HepG2 (cell line): ENCODE data around the gene HOXD3. TPM values are rescaled to one million over a fixed set of nuclear protein-coding genes. Genes with fewer than 3 reads are reported as not detected.

ENCODE experiments used
- ESRRA ChIP-seq: sonication (generic); formaldehyde crosslinking; IDR thresholded peaks from 2 replicates; pipeline ENCODE4 v1.5.1; 2020; ENCODE audit warnings: mild to moderate bottlenecking, low read depth, missing genetic modification reagents
- RAD51 ChIP-seq: fragments of 450-650 bp; IDR thresholded peaks from 2 replicates; pipeline ENCODE4 v1.6.1; 2016; ENCODE audit warnings: borderline replicate concordance
- RBAK ChIP-seq: sonication (generic); formaldehyde crosslinking; IDR thresholded peaks from 2 replicates; pipeline ENCODE4 v1.5.1; 2020; ENCODE audit warnings: mild to moderate bottlenecking, missing genetic modification reagents
- ZFP90 ChIP-seq: sonication (generic); formaldehyde crosslinking; IDR thresholded peaks from 2 replicates; pipeline ENCODE4 v1.8.0; 2022; ENCODE audit warnings: missing genetic modification reagents, mild to moderate bottlenecking, inconsistent platforms, borderline replicate concordance
- ZNF720 ChIP-seq: sonication (generic); formaldehyde crosslinking; IDR thresholded peaks from 2 replicates; pipeline ENCODE4 v1.4.0; 2020; ENCODE audit warnings: missing genetic modification reagents
- polyA plus RNA-seq, 8 experiments: library from polyadenylated mRNA; depleted of rRNA in 3 of 8; stranded (reverse) in 7 of 8; unstranded in 1 of 8; fragments of >200 nt; fragmentation: Illumina TruSeq in 4 of 8; extraction: Trizol in 4 of 8; gene quantifications; 2 replicates each; pipeline versions ENCODE4 v1.2.1 to v1.2.3, GENCODE V29; 2011 to 2016; ENCODE audit warnings: low read depth in 4 of 8, missing spikeins in 1 of 8, mixed read lengths in 1 of 8; ENCODE audit not compliant: insufficient read depth in 1 of 8
- total RNA-seq, 5 experiments: library from RNA; depleted of rRNA; stranded (reverse); fragments of >200 nt; fragmentation: Illumina TruSeq; extraction: Trizol; gene quantifications; 2 replicates each; pipeline ENCODE4 v1.2.3, GENCODE V29; 2016; ENCODE audit warnings: low read depth in 1 of 5
- TF ChIP-seq, protein P1 (sequence below), 2 experiments: sonication (generic) in 1 of 2; formaldehyde crosslinking in 1 of 2; IDR thresholded peaks; 2 replicates each; pipeline versions ENCODE4 v1.6.1 to v1.9.0; 2014 to 2022; ENCODE audit warnings: antibody characterized with exemption in 1 of 2, borderline replicate concordance in 1 of 2, inconsistent platforms in 1 of 2, low read depth in 1 of 2, missing genetic modification reagents in 1 of 2
- TF ChIP-seq, protein P2 (sequence below): sonication (generic); formaldehyde crosslinking; IDR thresholded peaks from 2 replicates; pipeline ENCODE4 v1.5.1; 2020; ENCODE audit warnings: mild to moderate bottlenecking, missing genetic modification reagents
- TF ChIP-seq, protein P3 (sequence below): sonication (generic); formaldehyde crosslinking; IDR thresholded peaks from 2 replicates; pipeline ENCODE4 v1.9.0; 2021; ENCODE audit warnings: missing genetic modification reagents, mild to moderate bottlenecking, borderline replicate concordance
- TF ChIP-seq, protein P4 (sequence below): sonication (generic); formaldehyde crosslinking; conservative IDR thresholded peaks from 2 replicates; pipeline ENCODE4 v1.4.0; 2020; ENCODE audit warnings: missing genetic modification reagents
- TF ChIP-seq, protein P5 (sequence below): sonication (generic); formaldehyde crosslinking; IDR thresholded peaks from 2 replicates; pipeline ENCODE4 v1.4.0; 2020; ENCODE audit warnings: missing genetic modification reagents

The HOXD3 gene
- total and polyA plus RNA-seq, 2 of the 13 experiments (the other 11 are each of a cell fraction or from before 2014, with no cell fraction given): 0.05 to 0.09 TPM

DNA sequence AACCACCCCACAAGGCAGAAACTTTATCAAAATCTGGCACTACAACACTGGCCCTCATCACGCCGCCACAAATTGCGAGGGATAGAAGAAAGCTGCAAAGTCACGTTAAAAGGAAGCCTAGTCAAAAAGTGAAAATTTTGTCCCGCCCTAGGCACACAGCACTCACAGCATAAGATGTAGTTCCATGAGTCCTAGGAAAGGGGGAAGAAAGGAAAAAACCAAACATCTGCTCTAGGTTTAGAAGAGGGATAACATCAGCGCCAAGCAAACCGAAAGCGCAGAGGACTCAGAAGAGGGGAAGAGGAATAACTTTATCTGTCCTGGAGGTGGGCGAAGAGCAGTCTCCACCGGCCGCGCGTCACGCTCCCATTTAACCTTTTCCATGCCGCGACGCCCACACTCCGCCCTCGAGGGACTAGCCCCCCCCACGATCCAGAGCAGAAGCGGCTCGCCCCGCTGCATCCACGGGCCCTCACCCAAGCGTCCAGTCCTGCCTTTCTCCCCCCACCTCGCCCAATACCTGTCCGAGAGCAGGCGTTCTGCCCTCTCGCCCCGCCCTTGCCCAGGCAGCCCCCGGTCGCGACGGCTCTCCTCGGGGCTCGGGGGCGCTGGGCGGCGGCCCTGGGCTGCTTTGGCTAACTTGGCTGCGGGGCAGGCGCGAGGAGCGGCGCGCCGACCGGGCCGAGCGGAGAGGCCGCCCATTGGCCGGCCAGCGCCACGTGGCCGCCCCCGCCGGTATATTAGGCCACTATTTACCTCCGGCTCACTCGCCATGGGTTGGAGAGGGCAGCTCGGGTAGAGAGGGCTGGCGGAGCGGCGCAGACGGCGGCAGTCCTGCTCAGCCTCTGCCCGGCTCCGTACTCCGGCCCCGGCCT, 31.0 kb downstream of the HOXD3 start, which contains the start of gene HOXD1 (continued):
- TF ChIP-seq, protein P1, sequence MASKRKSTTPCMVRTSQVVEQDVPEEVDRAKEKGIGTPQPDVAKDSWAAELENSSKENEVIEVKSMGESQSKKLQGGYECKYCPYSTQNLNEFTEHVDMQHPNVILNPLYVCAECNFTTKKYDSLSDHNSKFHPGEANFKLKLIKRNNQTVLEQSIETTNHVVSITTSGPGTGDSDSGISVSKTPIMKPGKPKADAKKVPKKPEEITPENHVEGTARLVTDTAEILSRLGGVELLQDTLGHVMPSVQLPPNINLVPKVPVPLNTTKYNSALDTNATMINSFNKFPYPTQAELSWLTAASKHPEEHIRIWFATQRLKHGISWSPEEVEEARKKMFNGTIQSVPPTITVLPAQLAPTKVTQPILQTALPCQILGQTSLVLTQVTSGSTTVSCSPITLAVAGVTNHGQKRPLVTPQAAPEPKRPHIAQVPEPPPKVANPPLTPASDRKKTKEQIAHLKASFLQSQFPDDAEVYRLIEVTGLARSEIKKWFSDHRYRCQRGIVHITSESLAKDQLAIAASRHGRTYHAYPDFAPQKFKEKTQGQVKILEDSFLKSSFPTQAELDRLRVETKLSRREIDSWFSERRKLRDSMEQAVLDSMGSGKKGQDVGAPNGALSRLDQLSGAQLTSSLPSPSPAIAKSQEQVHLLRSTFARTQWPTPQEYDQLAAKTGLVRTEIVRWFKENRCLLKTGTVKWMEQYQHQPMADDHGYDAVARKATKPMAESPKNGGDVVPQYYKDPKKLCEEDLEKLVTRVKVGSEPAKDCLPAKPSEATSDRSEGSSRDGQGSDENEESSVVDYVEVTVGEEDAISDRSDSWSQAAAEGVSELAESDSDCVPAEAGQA (IDR thresholded peaks at IDR 0.05; ENCODE audit: low read depth): no peak
- TF ChIP-seq, protein P1 (CRISPR knock-in tag; IDR thresholded peaks at IDR 0.05; ENCODE audit: borderline replicate concordance): no peak
- TF ChIP-seq, protein P2, sequence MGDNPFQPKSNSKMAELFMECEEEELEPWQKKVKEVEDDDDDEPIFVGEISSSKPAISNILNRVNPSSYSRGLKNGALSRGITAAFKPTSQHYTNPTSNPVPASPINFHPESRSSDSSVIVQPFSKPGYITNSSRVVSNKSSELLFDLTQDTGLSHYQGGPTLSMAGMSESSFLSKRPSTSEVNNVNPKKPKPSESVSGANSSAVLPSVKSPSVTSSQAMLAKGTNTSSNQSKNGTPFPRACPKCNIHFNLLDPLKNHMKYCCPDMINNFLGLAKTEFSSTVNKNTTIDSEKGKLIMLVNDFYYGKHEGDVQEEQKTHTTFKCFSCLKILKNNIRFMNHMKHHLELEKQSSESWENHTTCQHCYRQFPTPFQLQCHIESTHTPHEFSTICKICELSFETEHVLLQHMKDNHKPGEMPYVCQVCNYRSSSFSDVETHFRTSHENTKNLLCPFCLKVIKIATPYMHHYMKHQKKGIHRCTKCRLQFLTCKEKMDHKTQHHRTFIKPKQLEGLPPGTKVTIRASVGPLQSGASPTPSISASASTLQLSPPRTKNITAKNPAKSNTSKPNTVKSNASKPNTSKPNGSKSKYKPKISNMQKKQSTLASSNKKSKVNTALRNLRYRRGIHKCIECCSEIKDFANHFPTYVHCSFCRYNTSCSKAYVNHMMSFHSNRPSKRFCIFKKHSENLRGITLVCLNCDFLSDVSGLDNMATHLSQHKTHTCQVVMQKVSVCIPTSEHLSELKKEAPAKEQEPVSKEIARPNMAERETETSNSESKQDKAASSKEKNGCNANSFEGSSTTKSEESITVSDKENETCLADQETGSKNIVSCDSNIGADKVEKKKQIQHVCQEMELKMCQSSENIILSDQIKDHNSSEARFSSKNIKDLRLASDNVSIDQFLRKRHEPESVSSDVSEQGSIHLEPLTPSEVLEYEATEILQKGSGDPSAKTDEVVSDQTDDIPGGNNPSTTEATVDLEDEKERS (CRISPR knock-in tag): peak; percentile 78
- TF ChIP-seq ESRRA (CRISPR knock-in tag) (no peak; the same call in 1 of the 2 replicates), RBAK (CRISPR knock-in tag) (no peak), RAD51 (no peak), ZNF720 (no peak), ZFP90 (no peak; the same call in 1 of the 2 replicates)
- TF ChIP-seq, protein P3, sequence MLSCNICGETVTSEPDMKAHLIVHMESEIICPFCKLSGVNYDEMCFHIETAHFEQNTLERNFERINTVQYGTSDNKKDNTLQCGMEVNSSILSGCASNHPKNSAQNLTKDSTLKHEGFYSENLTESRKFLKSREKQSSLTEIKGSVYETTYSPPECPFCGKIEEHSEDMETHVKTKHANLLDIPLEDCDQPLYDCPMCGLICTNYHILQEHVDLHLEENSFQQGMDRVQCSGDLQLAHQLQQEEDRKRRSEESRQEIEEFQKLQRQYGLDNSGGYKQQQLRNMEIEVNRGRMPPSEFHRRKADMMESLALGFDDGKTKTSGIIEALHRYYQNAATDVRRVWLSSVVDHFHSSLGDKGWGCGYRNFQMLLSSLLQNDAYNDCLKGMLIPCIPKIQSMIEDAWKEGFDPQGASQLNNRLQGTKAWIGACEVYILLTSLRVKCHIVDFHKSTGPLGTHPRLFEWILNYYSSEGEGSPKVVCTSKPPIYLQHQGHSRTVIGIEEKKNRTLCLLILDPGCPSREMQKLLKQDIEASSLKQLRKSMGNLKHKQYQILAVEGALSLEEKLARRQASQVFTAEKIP: no peak
- TF ChIP-seq, protein P4, sequence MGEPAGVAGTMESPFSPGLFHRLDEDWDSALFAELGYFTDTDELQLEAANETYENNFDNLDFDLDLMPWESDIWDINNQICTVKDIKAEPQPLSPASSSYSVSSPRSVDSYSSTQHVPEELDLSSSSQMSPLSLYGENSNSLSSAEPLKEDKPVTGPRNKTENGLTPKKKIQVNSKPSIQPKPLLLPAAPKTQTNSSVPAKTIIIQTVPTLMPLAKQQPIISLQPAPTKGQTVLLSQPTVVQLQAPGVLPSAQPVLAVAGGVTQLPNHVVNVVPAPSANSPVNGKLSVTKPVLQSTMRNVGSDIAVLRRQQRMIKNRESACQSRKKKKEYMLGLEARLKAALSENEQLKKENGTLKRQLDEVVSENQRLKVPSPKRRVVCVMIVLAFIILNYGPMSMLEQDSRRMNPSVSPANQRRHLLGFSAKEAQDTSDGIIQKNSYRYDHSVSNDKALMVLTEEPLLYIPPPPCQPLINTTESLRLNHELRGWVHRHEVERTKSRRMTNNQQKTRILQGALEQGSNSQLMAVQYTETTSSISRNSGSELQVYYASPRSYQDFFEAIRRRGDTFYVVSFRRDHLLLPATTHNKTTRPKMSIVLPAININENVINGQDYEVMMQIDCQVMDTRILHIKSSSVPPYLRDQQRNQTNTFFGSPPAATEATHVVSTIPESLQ: no peak
- TF ChIP-seq, protein P5, sequence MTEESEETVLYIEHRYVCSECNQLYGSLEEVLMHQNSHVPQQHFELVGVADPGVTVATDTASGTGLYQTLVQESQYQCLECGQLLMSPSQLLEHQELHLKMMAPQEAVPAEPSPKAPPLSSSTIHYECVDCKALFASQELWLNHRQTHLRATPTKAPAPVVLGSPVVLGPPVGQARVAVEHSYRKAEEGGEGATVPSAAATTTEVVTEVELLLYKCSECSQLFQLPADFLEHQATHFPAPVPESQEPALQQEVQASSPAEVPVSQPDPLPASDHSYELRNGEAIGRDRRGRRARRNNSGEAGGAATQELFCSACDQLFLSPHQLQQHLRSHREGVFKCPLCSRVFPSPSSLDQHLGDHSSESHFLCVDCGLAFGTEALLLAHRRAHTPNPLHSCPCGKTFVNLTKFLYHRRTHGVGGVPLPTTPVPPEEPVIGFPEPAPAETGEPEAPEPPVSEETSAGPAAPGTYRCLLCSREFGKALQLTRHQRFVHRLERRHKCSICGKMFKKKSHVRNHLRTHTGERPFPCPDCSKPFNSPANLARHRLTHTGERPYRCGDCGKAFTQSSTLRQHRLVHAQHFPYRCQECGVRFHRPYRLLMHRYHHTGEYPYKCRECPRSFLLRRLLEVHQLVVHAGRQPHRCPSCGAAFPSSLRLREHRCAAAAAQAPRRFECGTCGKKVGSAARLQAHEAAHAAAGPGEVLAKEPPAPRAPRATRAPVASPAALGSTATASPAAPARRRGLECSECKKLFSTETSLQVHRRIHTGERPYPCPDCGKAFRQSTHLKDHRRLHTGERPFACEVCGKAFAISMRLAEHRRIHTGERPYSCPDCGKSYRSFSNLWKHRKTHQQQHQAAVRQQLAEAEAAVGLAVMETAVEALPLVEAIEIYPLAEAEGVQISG: no peak
